H9 (cell line): ENCODE measurements around the gene CEP43. TPM values are rescaled to one million over a fixed set of nuclear protein-coding genes. Genes with fewer than 3 reads are reported as not detected.

ENCODE experiments used
- DNase-seq: peaks from one replicate; pipeline ENCODE4 v3.0.0-alpha.2; 2017
- H2AFZ ChIP-seq: one replicate; pipeline ENCODE4 v1.6.1; 2013; ENCODE audit warnings: mild to moderate bottlenecking, low read length, control low read depth, moderate library complexity
- H2AK5ac ChIP-seq: 2 replicates; pipeline ENCODE4 v1.6.1; 2013; ENCODE audit warnings: low read length, control low read depth, mixed read lengths; ENCODE audit not compliant: insufficient read length
- H2BK120ac ChIP-seq: one replicate; pipeline ENCODE4 v1.6.1; 2013; ENCODE audit warnings: low read depth, mild to moderate bottlenecking, low read length, control low read depth, inconsistent platforms; ENCODE audit not compliant: poor library complexity, severe bottlenecking
- H2BK12ac ChIP-seq: 2 replicates; pipeline ENCODE4 v1.6.1; 2013; ENCODE audit warnings: low read length, control low read depth, mixed read lengths, low read depth; ENCODE audit not compliant: insufficient read length
- H2BK15ac ChIP-seq: 2 replicates; pipeline ENCODE4 v1.6.1; 2013; ENCODE audit warnings: low read depth, low read length, control low read depth
- H2BK20ac ChIP-seq: one replicate; pipeline ENCODE4 v1.6.1; 2013; ENCODE audit warnings: low read depth, mild to moderate bottlenecking, low read length, control low read depth, inconsistent platforms; ENCODE audit not compliant: poor library complexity, severe bottlenecking
- H2BK5ac ChIP-seq: 2 replicates; pipeline ENCODE4 v1.6.1; 2013; ENCODE audit warnings: low read length, control low read depth, mixed read lengths; ENCODE audit not compliant: insufficient read length
- H3K14ac ChIP-seq: 2 replicates; pipeline ENCODE4 v1.6.1; 2013; ENCODE audit warnings: low read length, control low read depth; ENCODE audit not compliant: insufficient read depth
- H3K18ac ChIP-seq: 2 replicates; pipeline ENCODE4 v1.6.1; 2013; ENCODE audit warnings: low read depth, mild to moderate bottlenecking, mixed read lengths, low read length, control low read depth; ENCODE audit not compliant: insufficient read length
- H3K23ac ChIP-seq: 2 replicates; pipeline ENCODE4 v1.6.1; 2013; ENCODE audit warnings: low read length, control low read depth, mixed read lengths, low read depth; ENCODE audit not compliant: insufficient read length
- H3K23me2 ChIP-seq: 2 replicates; pipeline ENCODE4 v1.6.1; 2013; ENCODE audit warnings: low read depth, mild to moderate bottlenecking, mixed read lengths, low read length, control low read depth; ENCODE audit not compliant: insufficient read length, poor library complexity, severe bottlenecking
- H3K27ac ChIP-seq: 2 replicates; pipeline ENCODE4 v1.5.1; 2013; ENCODE audit warnings: low read length, control low read depth, mixed read lengths, low read depth; ENCODE audit not compliant: insufficient read length
- H3K27me3 ChIP-seq: 2 replicates; pipeline ENCODE4 v1.6.1; 2013; ENCODE audit warnings: low read length, control low read depth, inconsistent platforms; ENCODE audit not compliant: insufficient read depth
- H3K4ac ChIP-seq: 2 replicates; pipeline ENCODE4 v1.6.1; 2013; ENCODE audit warnings: low read depth, mild to moderate bottlenecking, control low read depth, inconsistent platforms, low read length, moderate library complexity
- H3K4me1 ChIP-seq: 2 replicates; pipeline ENCODE4 v1.6.1; 2013; ENCODE audit warnings: low read length, control low read depth, inconsistent platforms; ENCODE audit not compliant: insufficient read depth
- H3K4me2 ChIP-seq: 2 replicates; pipeline ENCODE4 v1.6.1; 2013; ENCODE audit warnings: low read length, control low read depth, mixed read lengths; ENCODE audit not compliant: insufficient read length, insufficient read depth
- H3K56ac ChIP-seq: 2 replicates; pipeline ENCODE4 v1.6.1; 2013; ENCODE audit warnings: low read depth, mild to moderate bottlenecking, mixed read lengths, low read length, control low read depth; ENCODE audit not compliant: insufficient read length
- H3K79me1 ChIP-seq: 2 replicates; pipeline ENCODE4 v1.6.1; 2013; ENCODE audit warnings: low read depth, mild to moderate bottlenecking, moderate library complexity, low read length, control low read depth, inconsistent platforms; ENCODE audit not compliant: insufficient read depth, poor library complexity, severe bottlenecking
- H3K79me2 ChIP-seq: 2 replicates; pipeline ENCODE4 v1.6.1; 2013; ENCODE audit warnings: low read length, control low read depth, inconsistent platforms; ENCODE audit not compliant: insufficient read depth
- H3K9ac ChIP-seq: 2 replicates; pipeline ENCODE4 v1.6.1; 2013; ENCODE audit warnings: low read length, control low read depth, mixed read lengths; ENCODE audit not compliant: insufficient read length; ENCODE audit errors: extremely low read depth
- H3K9me3 ChIP-seq: one replicate; pipeline ENCODE4 v1.6.1; 2013; ENCODE audit warnings: low read depth, low read length, inconsistent platforms; ENCODE audit not compliant: control insufficient read depth
- H3T11ph ChIP-seq: one replicate; pipeline ENCODE4 v1.6.1; 2013; ENCODE audit warnings: mild to moderate bottlenecking, low read length, control low read depth, inconsistent platforms
- H4K20me1 ChIP-seq: one replicate; pipeline ENCODE4 v1.6.1; 2013; ENCODE audit not compliant: control insufficient read depth, insufficient read length, insufficient read depth
- H4K5ac ChIP-seq: 2 replicates; pipeline ENCODE4 v1.6.1; 2013; ENCODE audit warnings: low read depth, mild to moderate bottlenecking, mixed read lengths, low read length, control low read depth; ENCODE audit not compliant: insufficient read length
- H4K8ac ChIP-seq: replicated peaks from 2 replicates; pipeline ENCODE4 v1.6.1; 2013; ENCODE audit warnings: low read length, control low read depth, mixed read lengths, low read depth; ENCODE audit not compliant: insufficient read length
- H4K91ac ChIP-seq: 2 replicates; pipeline ENCODE4 v1.6.1; 2013; ENCODE audit warnings: low read depth, mild to moderate bottlenecking, moderate library complexity, mixed read lengths, low read length, control low read depth; ENCODE audit not compliant: insufficient read length
- H3K27ac Mint-ChIP-seq, 3 experiments: 2 replicates in 2 of 3; 3 replicates in 1 of 3; pipeline ENCODE4 v1.8.0; 2020 to 2021; ENCODE audit warnings: mixed read lengths in 3 of 3, mild to moderate bottlenecking in 1 of 3, moderate library complexity in 1 of 3
- H3K27me3 Mint-ChIP-seq: 2 replicates; pipeline ENCODE4 v1.8.0; 2021; ENCODE audit warnings: low read depth, mild to moderate bottlenecking, moderate library complexity, mixed read lengths
- H3K36me3 Mint-ChIP-seq, 3 experiments: 2 replicates in 2 of 3; 3 replicates in 1 of 3; pipeline ENCODE4 v1.8.0; 2020 to 2021; ENCODE audit warnings: low read depth in 3 of 3, mixed read lengths in 3 of 3; ENCODE audit not compliant: insufficient read depth in 1 of 3
- H3K4me1 Mint-ChIP-seq, 2 experiments: 2 replicates each; pipeline ENCODE4 v1.8.0; 2020; ENCODE audit warnings: mixed read lengths in 2 of 2
- H3K4me3 Mint-ChIP-seq, 2 experiments: 2 replicates in 1 of 2; 3 replicates in 1 of 2; pipeline ENCODE4 v1.8.0; 2020 to 2021; ENCODE audit warnings: mild to moderate bottlenecking in 2 of 2, mixed read lengths in 2 of 2, moderate library complexity in 1 of 2
- H3K9me3 Mint-ChIP-seq, 2 experiments: 2 replicates in 1 of 2; 3 replicates in 1 of 2; pipeline ENCODE4 v1.8.0; 2020; ENCODE audit warnings: mild to moderate bottlenecking in 2 of 2, mixed read lengths in 2 of 2, moderate library complexity in 1 of 2
- WGBS: extraction: QIAGEN DNeasy Blood & Tissue Kit; methylation state at CpG from one replicate; pipeline ENCODE4 v1.1.7; 2013; ENCODE audit warnings: missing lambda C conversion rate, low lambda C conversion rate, mixed read lengths; ENCODE audit not compliant: insufficient read length; ENCODE audit errors: extremely low coverage; 5-methylcytosine and 5-hydroxymethylcytosine counted together
- total RNA-seq: library from RNA; stranded (reverse); gene quantifications from 2 replicates; pipeline ENCODE4 v1.2.1, GENCODE V29; 2021
- TF ChIP-seq, protein P1 (sequence below): fragments of 200-600 bp; sonication (generic); conservative IDR thresholded peaks from 3 replicates; pipeline ENCODE4 v1.8.0; 2021; ENCODE audit warnings: antibody characterized with exemption, mild to moderate bottlenecking

Gene CEP43
- total RNA-seq, 1 experiment from 2014 or later = 33.6 TPM

- H3K4me1 ChIP-seq = no peaks in the 10 kb centered on the region; the same call in 1 of the 2 replicates
- no peak overlapping the region for H4K5ac ChIP-seq
- H2BK5ac ChIP-seq = no peak overlapping the region
- H4K20me1 ChIP-seq = no peaks in the 10 kb centered on the region
- Mint-ChIP-seq H3K4me3 (no peak overlapping the region), H3K27ac (no peak overlapping the region), H3K9me3 (peaks cover 21 to 27% of the 10 kb centered on the region in 2 experiments), H3K4me1 (peaks cover 21 to 22% of the 10 kb centered on the region in 2 experiments), H3K27me3 (peaks cover 23% of the 10 kb centered on the region), H3K36me3 (peaks cover 9 to 19% (median 16%) of the 10 kb centered on the region in 3 experiments; a peak in 5 of 7 replicates)
- H3K79me1 ChIP-seq = no peaks in the 10 kb centered on the region
- H3K56ac ChIP-seq = no peak overlapping the region
- no peak overlapping the region for H2AK5ac ChIP-seq
- no peaks in the 10 kb centered on the region for H3K79me2 ChIP-seq
- no peak overlapping the region for H3K9ac ChIP-seq
- H4K8ac ChIP-seq = no peak overlapping the region
- H2BK15ac ChIP-seq = no peak overlapping the region
- no peak overlapping the region for H4K91ac ChIP-seq
- H3K27me3 ChIP-seq = no peaks in the 10 kb centered on the region
- no peak overlapping the region for H2BK120ac ChIP-seq
- no peaks in the 10 kb centered on the region for H3K9me3 ChIP-seq
- DNase-seq = no peak
- no peak overlapping the region for H3K14ac ChIP-seq
- H3K4ac ChIP-seq = no peak overlapping the region
- no peak overlapping the region for H3K27ac ChIP-seq
- H3T11ph ChIP-seq = no peak overlapping the region
- no peak overlapping the region for H3K23ac ChIP-seq
- WGBS = no CpG with 5 or more reads among the region's 3 CpGs
- H2BK20ac ChIP-seq = no peak overlapping the region
- H3K4me2 ChIP-seq = no peak overlapping the region
- H3K23me2 ChIP-seq = peaks cover 6% of the 10 kb centered on the region
- H2AFZ ChIP-seq = no peak overlapping the region
- H3K18ac ChIP-seq = no peak overlapping the region
- no peak overlapping the region for H2BK12ac ChIP-seq
- TF ChIP-seq, protein P1, sequence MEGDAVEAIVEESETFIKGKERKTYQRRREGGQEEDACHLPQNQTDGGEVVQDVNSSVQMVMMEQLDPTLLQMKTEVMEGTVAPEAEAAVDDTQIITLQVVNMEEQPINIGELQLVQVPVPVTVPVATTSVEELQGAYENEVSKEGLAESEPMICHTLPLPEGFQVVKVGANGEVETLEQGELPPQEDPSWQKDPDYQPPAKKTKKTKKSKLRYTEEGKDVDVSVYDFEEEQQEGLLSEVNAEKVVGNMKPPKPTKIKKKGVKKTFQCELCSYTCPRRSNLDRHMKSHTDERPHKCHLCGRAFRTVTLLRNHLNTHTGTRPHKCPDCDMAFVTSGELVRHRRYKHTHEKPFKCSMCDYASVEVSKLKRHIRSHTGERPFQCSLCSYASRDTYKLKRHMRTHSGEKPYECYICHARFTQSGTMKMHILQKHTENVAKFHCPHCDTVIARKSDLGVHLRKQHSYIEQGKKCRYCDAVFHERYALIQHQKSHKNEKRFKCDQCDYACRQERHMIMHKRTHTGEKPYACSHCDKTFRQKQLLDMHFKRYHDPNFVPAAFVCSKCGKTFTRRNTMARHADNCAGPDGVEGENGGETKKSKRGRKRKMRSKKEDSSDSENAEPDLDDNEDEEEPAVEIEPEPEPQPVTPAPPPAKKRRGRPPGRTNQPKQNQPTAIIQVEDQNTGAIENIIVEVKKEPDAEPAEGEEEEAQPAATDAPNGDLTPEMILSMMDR = no peak
These were observed 38.6 kb upstream of the CEP43 start for GRCh38 chr6:166960609-166960978.
